PC-3 (cell line): Measurements from ENCODE around the gene PRAMEF2. TPM values are rescaled to one million over a fixed set of nuclear protein-coding genes. Genes with fewer than 3 reads are reported as not detected.
"Not testable (repeated sequence)": the region's sequence is repeated elsewhere in the genome, so short reads cannot be mapped to it uniquely, and the experiment has no call there.

ENCODE experiments used
- ATAC-seq: fragments of 200-7000 bp; cut with Tn5 transposase; 2 replicates; pipeline ENCODE4 v1.9.1; 2020; ENCODE audit warnings: mild to moderate bottlenecking, moderate library complexity
- BruUV-seq: library from RNA; stranded (reverse); fragments of 400-500 nt; replicated peaks from 2 replicates; lab custom pipeline; 2021; lab: Mats Ljungman, UMichigan
- CTCF ChIA-PET: fragments of 300-600 bp; sonication (Branson Sonifier 250); formaldehyde crosslinking; loops from one replicate; lab custom pipeline; 2022; ENCODE audit warnings: antibody characterized with exemption; lab: Charles Lee
- POLR2A ChIA-PET: fragments of 300-600 bp; sonication (Branson Sonifier 250); formaldehyde crosslinking; loops from one replicate; lab custom pipeline; 2022; ENCODE audit warnings: antibody characterized with exemption; ENCODE audit not compliant: unreplicated experiment; lab: Charles Lee
- DNase-seq: peaks from one replicate; pipeline ENCODE4 v3.0.0-alpha.2; 2015
- H2AFZ ChIP-seq: fragments of 300-600 bp; sonication (generic); 2 replicates; pipeline ENCODE4 v1.6.0; 2016; ENCODE audit warnings: antibody characterized with exemption, low read length
- H3F3A ChIP-seq: fragments of 300-600 bp; sonication (generic); one replicate; pipeline ENCODE4 v1.6.0; 2017; ENCODE audit warnings: antibody characterized with exemption, low read length, control low read depth, mild to moderate bottlenecking; ENCODE audit not compliant: unreplicated experiment
- H3K27ac ChIP-seq: fragments of 300-600 bp; sonication (generic); 2 replicates; pipeline ENCODE4 v1.5.1; 2016; ENCODE audit warnings: mild to moderate bottlenecking, low read length
- H3K27me3 ChIP-seq: fragments of 300-600 bp; sonication (generic); 2 replicates; pipeline ENCODE4 v1.6.1; 2016; ENCODE audit warnings: low read length, mixed read lengths
- H3K36me3 ChIP-seq: fragments of 300-600 bp; sonication (generic); 2 replicates; pipeline ENCODE4 v1.6.1; 2016; ENCODE audit warnings: low read depth, mixed run types, low read length, mixed read lengths
- H3K4me1 ChIP-seq: fragments of 300-600 bp; sonication (generic); 2 replicates; pipeline ENCODE4 v1.5.1; 2016; ENCODE audit warnings: low read length; ENCODE audit not compliant: insufficient read depth
- H3K4me2 ChIP-seq: fragments of 300-600 bp; sonication (generic); 2 replicates; pipeline ENCODE4 v1.6.0; 2016; ENCODE audit warnings: low read length
- H3K4me3 ChIP-seq: fragments of 300-600 bp; sonication (generic); 2 replicates; pipeline ENCODE4 v1.5.1; 2016; ENCODE audit warnings: mild to moderate bottlenecking, low read length, mixed read lengths
- H3K79me2 ChIP-seq: fragments of 300-600 bp; sonication (generic); 2 replicates; pipeline ENCODE4 v1.6.1; 2017; ENCODE audit warnings: low read length, mixed read lengths
- H3K9ac ChIP-seq: fragments of 300-600 bp; sonication (generic); 2 replicates; pipeline ENCODE4 v1.6.0; 2016; ENCODE audit warnings: mild to moderate bottlenecking, low read length
- H3K9me2 ChIP-seq: fragments of 300-600 bp; sonication (generic); replicated peaks from 2 replicates; pipeline ENCODE4 v1.6.1; 2016; ENCODE audit warnings: mixed run types, low read length, mixed read lengths
- H3K9me3 ChIP-seq: fragments of 300-600 bp; sonication (generic); 2 replicates; pipeline ENCODE4 v1.6.1; 2016; ENCODE audit warnings: low read length, mixed read lengths
- H4K20me1 ChIP-seq: fragments of 300-600 bp; sonication (generic); 2 replicates; pipeline ENCODE4 v1.6.1; 2016; ENCODE audit warnings: low read length, mixed read lengths
- EZH2 ChIP-seq: fragments of 300-600 bp; sonication (generic); IDR thresholded peaks from one replicate; pipeline ENCODE4 v1.6.1; 2017; ENCODE audit warnings: antibody characterized with exemption, mild to moderate bottlenecking, low read length; ENCODE audit not compliant: unreplicated experiment
- intact Hi-C: fragments of 100-400 bp; cut with micrococcal nuclease; formaldehyde crosslinking; loops from 2 replicates; pipeline ENCODE4 v1.9.0; 2023
- total RNA-seq: library from RNA; depleted of rRNA; stranded (reverse); fragments of >200 nt; gene quantifications from 2 replicates; pipeline ENCODE4 v1.2.3, GENCODE V29; 2014

The PRAMEF2 gene
- total RNA-seq, 1 experiment from 2014 or later = not detected

- Histone ChIP-seq H3K27me3 (no peaks in the 10 kb centered on the region), H3K9ac (no peak overlapping the region), H3K4me3 (no peak overlapping the region), H3K4me2 (no peak overlapping the region), H3K27ac (no peak overlapping the region), H3K9me3 (no peaks in the 10 kb centered on the region), H4K20me1 (no peaks in the 10 kb centered on the region), H3K9me2 (no peaks in the 10 kb centered on the region), H3K79me2 (no peaks in the 10 kb centered on the region), H3F3A (no peaks in the 10 kb centered on the region), H3K36me3 (no peaks in the 10 kb centered on the region), H2AFZ (no peak overlapping the region), H3K4me1 (peaks cover 4% of the 10 kb centered on the region; the same call in 1 of the 2 replicates)
- no peak for TF ChIP-seq EZH2
- ChIA-PET CTCF (no interaction called here), POLR2A (no interaction called here)
- BruUV-seq = no TSS peak
- intact Hi-C loops = no loop called here
- DNase-seq = peak; percentile 28
- no peak for ATAC-seq
Observed at GRCh38 chr1:12851779-12852178, 5.1 kb upstream of the PRAMEF2 start.

GRCh38 chr1:12863131-12863880 lies 6.4 kb downstream of the PRAMEF2 start:
- DNase-seq, H3K4me2 ChIP-seq, H3K36me3 ChIP-seq, BruUV-seq, H3K79me2 ChIP-seq, H2AFZ ChIP-seq, H3K4me3 ChIP-seq, H3K27me3 ChIP-seq, H3F3A ChIP-seq, POLR2A ChIA-PET, H4K20me1 ChIP-seq, H3K4me1 ChIP-seq, intact Hi-C loops, CTCF ChIA-PET, H3K9ac ChIP-seq, ATAC-seq, H3K9me3 ChIP-seq, H3K9me2 ChIP-seq, H3K27ac ChIP-seq: not testable (repeated sequence)

- H3K4me2 ChIP-seq, H2AFZ ChIP-seq, H3K27ac ChIP-seq, H3K36me3 ChIP-seq, ATAC-seq, H3K4me1 ChIP-seq, H3K27me3 ChIP-seq, H3K79me2 ChIP-seq, H3K9ac ChIP-seq, H3F3A ChIP-seq, intact Hi-C loops, H3K4me3 ChIP-seq, H3K9me2 ChIP-seq, CTCF ChIA-PET, H4K20me1 ChIP-seq, H3K9me3 ChIP-seq, DNase-seq, BruUV-seq, POLR2A ChIA-PET: not testable (repeated sequence)
Observed at GRCh38 chr1:12878453-12878852, 21.6 kb downstream of the PRAMEF2 start.

- H3K9me3 ChIP-seq, H4K20me1 ChIP-seq, H3K27ac ChIP-seq, CTCF ChIA-PET, ATAC-seq, H3K9me2 ChIP-seq, H3K27me3 ChIP-seq, H2AFZ ChIP-seq, H3K4me1 ChIP-seq, H3K9ac ChIP-seq, BruUV-seq, H3K4me3 ChIP-seq, H3K36me3 ChIP-seq, intact Hi-C loops, H3K4me2 ChIP-seq, H3K79me2 ChIP-seq, POLR2A ChIA-PET, H3F3A ChIP-seq, DNase-seq: not testable (repeated sequence)
Observed at GRCh38 chr1:12886101-12886500, 29.2 kb downstream of the PRAMEF2 start, which contains the start of gene PRAMEF4. TSS of gene PRAMEF4 (minus strand) at chr1:12886201. CDS start at chr1:12883394, 2,807 bp downstream.

- H3F3A ChIP-seq, intact Hi-C loops, H3K9ac ChIP-seq, H3K79me2 ChIP-seq, H3K27me3 ChIP-seq, BruUV-seq, H3K4me3 ChIP-seq, H3K27ac ChIP-seq, DNase-seq, POLR2A ChIA-PET, H3K36me3 ChIP-seq, H2AFZ ChIP-seq, H4K20me1 ChIP-seq, H3K4me1 ChIP-seq, H3K9me2 ChIP-seq, CTCF ChIA-PET, H3K9me3 ChIP-seq, ATAC-seq, H3K4me2 ChIP-seq: not testable (repeated sequence)
Observed at GRCh38 chr1:12898170-12898569, 41.3 kb downstream of the PRAMEF2 start, which contains the start of gene PRAMEF10. TSS of gene PRAMEF10 (minus strand) at chr1:12898270. CDS start at chr1:12895847, 2,423 bp downstream.

- intact Hi-C loops, H3K4me2 ChIP-seq, H2AFZ ChIP-seq, H3F3A ChIP-seq, H3K27me3 ChIP-seq, BruUV-seq, H3K9me2 ChIP-seq, H3K9ac ChIP-seq, H4K20me1 ChIP-seq, ATAC-seq, H3K9me3 ChIP-seq, POLR2A ChIA-PET, H3K4me1 ChIP-seq, CTCF ChIA-PET, H3K79me2 ChIP-seq, H3K27ac ChIP-seq, DNase-seq, H3K4me3 ChIP-seq, H3K36me3 ChIP-seq: not testable (repeated sequence)
Observed at GRCh38 chr1:12899186-12899585, 42.3 kb downstream of the PRAMEF2 start.
